ENCODE results near the gene FCGR1A.
"Not testable (repeated sequence)": the region's sequence is repeated elsewhere in the genome, so short reads cannot be mapped to it uniquely, and the experiment has no call there.

DNA sequence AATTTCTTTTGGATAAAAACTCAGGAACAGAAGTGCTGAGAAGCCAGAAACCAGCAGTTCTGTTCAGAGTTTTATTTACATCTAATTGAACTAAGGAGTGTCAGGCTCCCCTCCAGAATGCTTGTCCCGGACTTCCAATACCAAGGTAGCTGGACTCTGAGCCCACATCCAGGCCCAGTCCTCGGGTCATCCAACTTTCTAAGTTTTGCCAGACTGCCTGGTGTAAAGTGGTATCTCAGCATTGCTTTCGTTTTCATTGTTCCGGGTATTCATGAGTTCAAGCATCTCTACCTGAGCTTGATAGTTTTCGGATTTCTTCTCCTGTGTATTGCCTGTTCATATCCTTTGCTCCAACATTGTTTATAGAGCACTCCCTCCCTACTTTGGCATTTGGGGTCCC, 37.9 kb downstream of the FCGR1A start:
- not testable (repeated sequence) for TF ChIP-seq SUZ12 (IDR thresholded peaks at IDR 0.05; ENCODE audit: extremely low read depth, insufficient read depth, insufficient read length); ZNF274 (IDR thresholded peaks at IDR 0.05; ENCODE audit: low read depth, low read length)

Data from NT2/D1 (cell line).